Natural killer cell (primary cell): ENCODE measurements around the gene TMEM271. TPM values are rescaled to one million over a fixed set of nuclear protein-coding genes. Genes with fewer than 3 reads are reported as not detected.

Experiments used
- ATAC-seq, 3 donors: fragments of 150-1000 bp in 2 of 3; fragments of 200-7000 bp in 1 of 3; cut with Tn5 transposase; 1 replicate in 1 of 3; 2 replicates in 2 of 3; pipeline ENCODE4 v1.10.0; 2021; ENCODE audit warnings: mild to moderate bottlenecking in 2 of 3, moderate library complexity in 2 of 3
- DNase-seq, 2 donors: peaks; one replicate each; pipeline versions ENCODE4 v3.0.0 to v3.0.0-alpha.2; 2013 to 2021; ENCODE audit warnings: mixed read lengths in 1 of 2
- H3K27ac ChIP-seq: one replicate; pipeline ENCODE4 v1.5.1; 2013; ENCODE audit warnings: mild to moderate bottlenecking, low read length
- H3K27me3 ChIP-seq: one replicate; pipeline ENCODE4 v1.6.1; 2013; ENCODE audit warnings: low read length; ENCODE audit not compliant: control insufficient read depth, insufficient read depth
- H3K36me3 ChIP-seq: one replicate; pipeline ENCODE4 v1.6.1; 2013; ENCODE audit warnings: low read length; ENCODE audit not compliant: control insufficient read depth, insufficient read depth
- H3K4me1 ChIP-seq: one replicate; pipeline ENCODE4 v1.6.1; 2013; ENCODE audit warnings: low read length; ENCODE audit not compliant: control insufficient read depth, insufficient read depth
- H3K4me3 ChIP-seq: one replicate; pipeline ENCODE4 v1.5.1; 2013; ENCODE audit warnings: low read length
- H3K9me3 ChIP-seq: one replicate; pipeline ENCODE4 v1.6.1; 2013; ENCODE audit warnings: low read length; ENCODE audit not compliant: control insufficient read depth, insufficient read depth
- H3K27ac Mint-ChIP-seq, 2 donors: one replicate each; pipeline ENCODE4 v1.8.0; 2022; ENCODE audit warnings: mild to moderate bottlenecking in 2 of 2, mixed read lengths in 2 of 2, moderate library complexity in 1 of 2
- H3K27me3 Mint-ChIP-seq, 2 donors: one replicate each; pipeline ENCODE4 v1.8.0; 2022; ENCODE audit warnings: low read depth in 2 of 2, mixed read lengths in 2 of 2
- H3K36me3 Mint-ChIP-seq: one replicate; pipeline ENCODE4 v1.8.0; 2022; ENCODE audit warnings: mixed read lengths
- H3K4me1 Mint-ChIP-seq, 2 donors: one replicate each; pipeline ENCODE4 v1.8.0; 2022; ENCODE audit warnings: mixed read lengths in 2 of 2
- H3K4me3 Mint-ChIP-seq: one replicate; pipeline ENCODE4 v1.8.0; 2022; ENCODE audit warnings: mild to moderate bottlenecking, moderate library complexity, mixed read lengths
- H3K9me3 Mint-ChIP-seq, 2 donors: one replicate each; pipeline ENCODE4 v1.8.0; 2022; ENCODE audit warnings: mixed read lengths in 2 of 2
- CTCF ChIP-seq: fragments of 200-600 bp; IDR thresholded peaks from one replicate; pipeline ENCODE4 v1.8.0; 2022; ENCODE audit warnings: antibody characterized with exemption
- WGBS: methylation state at CpG from one replicate; pipeline ENCODE4 v1.1.7; 2013; ENCODE audit warnings: missing lambda C conversion rate; ENCODE audit not compliant: insufficient coverage; 5-methylcytosine and 5-hydroxymethylcytosine counted together
- intact Hi-C: fragments of 100-400 bp; cut with micrococcal nuclease; formaldehyde crosslinking; loops from one replicate; pipeline ENCODE4 v1.14.2; 2022
- total RNA-seq, 4 donors: library from RNA; stranded (reverse); fragments of 120-200 nt in 1 of 4; gene quantifications; one replicate each; pipeline versions ENCODE4 v1.2.3 to v1.2.4, GENCODE V29; 2013 to 2022

TMEM271 gene
- total RNA-seq, 3 donors from 2014 or later (not counting 1 experiment from before 2014, with no cell fraction given) = not detected

GRCh38 chr4:613126-613525 is 37.0 kb upstream of the TMEM271 start:
- peaks cover 0 to 3% of the 10 kb centered on the region in 2 donors for H3K9me3 Mint-ChIP-seq
- Histone ChIP-seq H3K4me3 (no peak overlapping the region), H3K4me1 (no peaks in the 10 kb centered on the region), H3K36me3 (no peaks in the 10 kb centered on the region), H3K9me3 (no peaks in the 10 kb centered on the region), H3K27me3 (no peaks in the 10 kb centered on the region), H3K27ac (no peak overlapping the region)
- no peak for TF ChIP-seq CTCF
- no peak overlapping the region for H3K4me3 Mint-ChIP-seq
- DNase-seq (no peak), ATAC-seq (no peak)
- intact Hi-C loops = no loop called here
- H3K36me3 Mint-ChIP-seq = no peaks in the 10 kb centered on the region
- no peaks in the 10 kb centered on the region for H3K4me1 Mint-ChIP-seq
- WGBS = 86% methylated on average over 9 of the region's 9 CpGs
- peaks cover 18 to 22% of the 10 kb centered on the region in 2 donors for H3K27me3 Mint-ChIP-seq
- H3K27ac Mint-ChIP-seq = no peak overlapping the region

GRCh38 chr4:612749-613125 is 36.6 kb upstream of the TMEM271 start:
- Mint-ChIP-seq H3K4me3 (no peak overlapping the region), H3K4me1 (no peaks in the 10 kb centered on the region), H3K27ac (no peak overlapping the region), H3K27me3 (peaks cover 18 to 22% of the 10 kb centered on the region in 2 donors), H3K36me3 (no peaks in the 10 kb centered on the region), H3K9me3 (peaks cover 0 to 3% of the 10 kb centered on the region in 2 donors)
- Histone ChIP-seq H3K4me3 (no peak overlapping the region), H3K27ac (no peak overlapping the region), H3K9me3 (no peaks in the 10 kb centered on the region), H3K36me3 (no peaks in the 10 kb centered on the region), H3K4me1 (no peaks in the 10 kb centered on the region), H3K27me3 (no peaks in the 10 kb centered on the region)
- no peak for DNase-seq
- TF ChIP-seq CTCF = no peak
- intact Hi-C loops = no loop called here
- ATAC-seq = no peak
- WGBS = 83% methylated on average over 7 of the region's 7 CpGs

- H3K36me3 ChIP-seq = no peaks in the 10 kb centered on the region
- H3K36me3 Mint-ChIP-seq = no peaks in the 10 kb centered on the region
- DNase-seq (no peak), ATAC-seq (no peak)
- WGBS = 80% methylated on average over 22 of the region's 22 CpGs
- H3K27ac Mint-ChIP-seq = no peak overlapping the region
- no peaks in the 10 kb centered on the region for H3K4me1 ChIP-seq
- H3K27ac ChIP-seq = no peak overlapping the region
- no peaks in the 10 kb centered on the region for H3K9me3 ChIP-seq
- no peak overlapping the region for H3K4me3 Mint-ChIP-seq
- H3K27me3 Mint-ChIP-seq = peaks cover 18 to 22% of the 10 kb centered on the region in 2 donors
- peaks cover 0 to 3% of the 10 kb centered on the region in 2 donors for H3K9me3 Mint-ChIP-seq
- no peaks in the 10 kb centered on the region for H3K27me3 ChIP-seq
- H3K4me1 Mint-ChIP-seq = no peaks in the 10 kb centered on the region
- intact Hi-C loops = no loop called here
- H3K4me3 ChIP-seq = no peak overlapping the region
- TF ChIP-seq CTCF = no peak
Observed at GRCh38 chr4:612052-612748, 36.1 kb upstream of the TMEM271 start.
